HFFc6 (cell line): ENCODE results near the gene AFF2. TPM values are rescaled to one million over a fixed set of nuclear protein-coding genes. Genes with fewer than 3 reads are reported as not detected.

ENCODE experiments used
- DNase-seq: peaks from one replicate; pipeline ENCODE4 v3.0.0-alpha.2; 2018
- H3K27ac Mint-ChIP-seq: 2 replicates; pipeline ENCODE4 v1.8.0; 2020; ENCODE audit warnings: mild to moderate bottlenecking, mixed read lengths
- H3K27me3 Mint-ChIP-seq: 2 replicates; pipeline ENCODE4 v1.8.0; 2021; ENCODE audit warnings: mild to moderate bottlenecking, moderate library complexity, mixed read lengths; ENCODE audit not compliant: insufficient read depth
- H3K36me3 Mint-ChIP-seq: 2 replicates; pipeline ENCODE4 v1.8.0; 2021; ENCODE audit warnings: low read depth, mixed read lengths
- H3K4me1 Mint-ChIP-seq: 2 replicates; pipeline ENCODE4 v1.8.0; 2020; ENCODE audit warnings: low read depth, mixed read lengths
- H3K4me3 Mint-ChIP-seq: 2 replicates; pipeline ENCODE4 v1.8.0; 2020; ENCODE audit warnings: mild to moderate bottlenecking, moderate library complexity, mixed read lengths
- H3K9me3 Mint-ChIP-seq: 2 replicates; pipeline ENCODE4 v1.8.0; 2020; ENCODE audit warnings: mild to moderate bottlenecking, mixed read lengths
- total RNA-seq, 6 experiments: library from RNA; stranded (reverse); fragmentation: NEBNext Ultra II Directional; extraction: Animal tissue kit (Norgen Biotek cat#: 25700); gene quantifications; 2 replicates in 1 of 6; 3 replicates in 5 of 6; pipeline ENCODE4 v1.2.3, GENCODE V29; 2021
- TF ChIP-seq, protein P1 (sequence below): fragments of 200-600 bp; sonication (generic); IDR thresholded peaks from 2 replicates; pipeline ENCODE4 v1.5.0; 2021; ENCODE audit warnings: antibody characterized with exemption, mild to moderate bottlenecking

The AFF2 gene
- total RNA-seq, 6 experiments from 2014 or later: not detected

DNA sequence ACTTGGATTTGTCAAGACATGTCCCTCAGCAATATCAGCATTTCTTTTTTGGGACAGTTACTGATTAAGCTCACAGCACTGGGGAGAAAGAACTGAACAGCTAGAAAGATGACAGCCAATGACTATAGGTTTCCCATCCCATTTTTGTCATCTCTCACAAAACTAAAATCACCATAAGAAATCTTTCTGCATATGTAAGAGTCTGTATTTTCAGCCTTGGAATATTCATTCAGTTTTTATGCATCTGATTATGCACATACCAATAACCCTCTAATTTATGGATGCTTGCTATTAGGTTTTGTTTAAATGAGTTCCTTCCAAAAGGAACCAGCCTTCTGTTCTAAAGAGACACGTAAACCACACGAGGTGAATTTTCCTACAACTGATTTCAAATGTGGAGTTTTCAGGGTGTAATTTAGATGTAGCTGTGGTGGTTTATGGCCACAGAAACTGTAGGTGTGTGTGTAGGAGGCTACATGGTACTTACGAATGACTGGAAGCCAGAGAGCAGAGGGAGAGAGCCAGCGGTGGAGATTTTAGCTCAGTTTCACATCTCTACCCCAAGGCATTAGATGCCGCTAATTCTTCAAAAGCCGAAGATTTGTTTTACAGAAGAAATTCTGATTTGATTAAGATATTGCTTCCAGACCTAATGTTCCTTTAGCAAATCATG is 55.3 kb downstream of the AFF2 start:
- peaks cover 3% of the 10 kb centered on the region; the same call in 1 of the 2 replicates for H3K9me3 Mint-ChIP-seq
- H3K27ac Mint-ChIP-seq: no peak overlapping the region
- no peaks in the 10 kb centered on the region for H3K4me1 Mint-ChIP-seq

DNA sequence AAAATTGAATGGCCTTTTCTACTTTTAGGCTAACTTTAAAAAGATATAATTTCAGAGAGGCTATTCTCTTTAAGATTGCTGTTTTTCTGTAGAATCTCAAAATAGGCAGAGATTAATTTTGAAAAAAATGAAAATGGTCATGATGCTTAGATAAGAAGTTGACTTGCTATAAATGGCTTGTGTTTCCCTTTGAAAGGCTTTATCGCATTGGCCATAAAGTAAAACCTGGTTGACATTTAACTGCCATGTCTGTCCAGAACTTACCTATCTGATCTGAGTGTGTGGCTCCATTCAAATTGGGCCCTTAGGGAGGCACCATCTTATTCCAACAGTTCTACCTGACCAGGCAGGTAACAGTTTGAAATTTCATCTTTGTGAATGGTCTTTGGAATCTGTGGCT is 56.1 kb downstream of the AFF2 start:
- Mint-ChIP-seq H3K36me3 (no peaks in the 10 kb centered on the region), H3K27me3 (no peaks in the 10 kb centered on the region; the same call in 1 of the 2 replicates), H3K4me1 (no peaks in the 10 kb centered on the region), H3K9me3 (peaks cover 3% of the 10 kb centered on the region; the same call in 1 of the 2 replicates), H3K27ac (no peak overlapping the region), H3K4me3 (no peak overlapping the region)
- DNase-seq: no peak
- TF ChIP-seq, protein P1, sequence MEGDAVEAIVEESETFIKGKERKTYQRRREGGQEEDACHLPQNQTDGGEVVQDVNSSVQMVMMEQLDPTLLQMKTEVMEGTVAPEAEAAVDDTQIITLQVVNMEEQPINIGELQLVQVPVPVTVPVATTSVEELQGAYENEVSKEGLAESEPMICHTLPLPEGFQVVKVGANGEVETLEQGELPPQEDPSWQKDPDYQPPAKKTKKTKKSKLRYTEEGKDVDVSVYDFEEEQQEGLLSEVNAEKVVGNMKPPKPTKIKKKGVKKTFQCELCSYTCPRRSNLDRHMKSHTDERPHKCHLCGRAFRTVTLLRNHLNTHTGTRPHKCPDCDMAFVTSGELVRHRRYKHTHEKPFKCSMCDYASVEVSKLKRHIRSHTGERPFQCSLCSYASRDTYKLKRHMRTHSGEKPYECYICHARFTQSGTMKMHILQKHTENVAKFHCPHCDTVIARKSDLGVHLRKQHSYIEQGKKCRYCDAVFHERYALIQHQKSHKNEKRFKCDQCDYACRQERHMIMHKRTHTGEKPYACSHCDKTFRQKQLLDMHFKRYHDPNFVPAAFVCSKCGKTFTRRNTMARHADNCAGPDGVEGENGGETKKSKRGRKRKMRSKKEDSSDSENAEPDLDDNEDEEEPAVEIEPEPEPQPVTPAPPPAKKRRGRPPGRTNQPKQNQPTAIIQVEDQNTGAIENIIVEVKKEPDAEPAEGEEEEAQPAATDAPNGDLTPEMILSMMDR: no peak

More for the DNA sequence above, 55.3 kb downstream of the AFF2 start:
- Mint-ChIP-seq H3K36me3 (no peaks in the 10 kb centered on the region), H3K4me3 (no peak overlapping the region), H3K27me3 (no peaks in the 10 kb centered on the region; the same call in 1 of the 2 replicates)
- TF ChIP-seq, protein P1: no peak
- no peak for DNase-seq

DNA sequence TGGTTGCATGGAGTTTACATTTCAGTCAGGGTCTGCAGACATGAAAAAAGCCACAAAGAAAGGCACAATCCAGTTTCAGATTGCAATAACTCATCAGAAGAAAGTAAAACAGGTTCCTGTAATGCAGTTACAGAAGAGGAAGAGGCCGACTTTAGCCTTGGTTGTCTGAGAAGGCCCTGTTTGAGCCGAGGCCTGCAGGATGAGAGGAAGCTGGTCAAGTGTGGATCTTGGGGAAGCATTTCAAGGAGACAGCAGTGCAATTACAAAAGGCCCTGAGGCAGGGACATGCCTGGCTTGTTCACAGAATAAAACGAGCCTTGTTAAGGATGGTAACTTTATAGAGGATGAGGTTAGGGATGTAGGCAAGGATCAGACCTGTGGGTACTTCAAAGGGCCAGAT is 62.4 kb downstream of the AFF2 start:
- H3K27ac Mint-ChIP-seq: no peak overlapping the region
- no peak overlapping the region for H3K4me3 Mint-ChIP-seq
- no peaks in the 10 kb centered on the region for H3K4me1 Mint-ChIP-seq
- no peaks in the 10 kb centered on the region; the same call in 1 of the 2 replicates for H3K27me3 Mint-ChIP-seq
- no peaks in the 10 kb centered on the region for H3K36me3 Mint-ChIP-seq
- DNase-seq: no peak
- peaks cover 13% of the 10 kb centered on the region; the same call in 1 of the 2 replicates for H3K9me3 Mint-ChIP-seq
- TF ChIP-seq, protein P1: no peak

DNA sequence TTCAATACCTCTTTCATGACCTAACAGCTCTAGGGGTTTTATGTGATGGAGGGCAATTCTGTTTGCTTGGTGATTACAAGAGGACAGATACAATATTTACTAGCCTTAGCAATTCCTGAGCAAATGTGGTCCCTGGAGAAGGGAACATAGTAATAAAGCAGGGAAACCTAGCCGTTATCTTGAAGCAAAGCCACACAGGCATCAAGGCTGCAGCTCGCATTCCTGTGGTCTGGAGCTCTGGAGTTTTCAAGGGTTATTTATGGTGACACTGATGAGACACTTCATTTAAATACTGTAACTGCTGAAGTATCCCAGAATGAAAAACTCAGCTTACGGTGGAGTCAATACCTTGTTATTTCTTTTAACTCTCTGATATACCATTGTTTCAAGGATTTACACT is 66.8 kb downstream of the AFF2 start:
- H3K4me3 Mint-ChIP-seq: no peak overlapping the region
- no peaks in the 10 kb centered on the region for H3K36me3 Mint-ChIP-seq
- H3K4me1 Mint-ChIP-seq: no peaks in the 10 kb centered on the region
- H3K9me3 Mint-ChIP-seq: peaks cover 10% of the 10 kb centered on the region; the same call in 1 of the 2 replicates
- no peak overlapping the region for H3K27ac Mint-ChIP-seq
- TF ChIP-seq, protein P1: no peak
- DNase-seq: no peak
- no peaks in the 10 kb centered on the region for H3K27me3 Mint-ChIP-seq

DNA sequence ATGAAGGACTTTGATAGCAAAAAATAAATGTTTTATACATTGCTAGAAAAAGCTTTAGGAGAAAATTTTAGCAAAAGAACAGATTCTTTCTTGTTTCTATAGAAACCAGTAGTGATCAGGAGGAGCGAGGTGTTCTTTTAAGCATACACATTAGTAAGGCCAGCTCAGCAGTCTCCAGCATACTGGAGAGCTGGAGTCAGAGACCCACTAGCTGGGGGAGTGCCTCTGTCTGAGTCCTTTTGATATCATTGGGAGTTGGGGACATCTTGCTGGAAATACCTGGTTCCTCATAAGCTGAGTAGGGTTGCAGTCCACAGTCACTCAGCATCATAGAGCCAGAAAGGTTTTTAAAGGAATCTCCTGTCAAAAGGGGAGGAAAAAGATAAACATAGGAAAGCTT is 67.4 kb downstream of the AFF2 start:
- no peak overlapping the region for H3K27ac Mint-ChIP-seq

More for the DNA sequence above, 67.4 kb downstream of the AFF2 start:
- no peaks in the 10 kb centered on the region for H3K36me3 Mint-ChIP-seq
- no peaks in the 10 kb centered on the region for H3K27me3 Mint-ChIP-seq
- DNase-seq: no peak
- H3K4me3 Mint-ChIP-seq: no peak overlapping the region
- H3K4me1 Mint-ChIP-seq: no peaks in the 10 kb centered on the region
- TF ChIP-seq, protein P1: no peak
- peaks cover 10% of the 10 kb centered on the region; the same call in 1 of the 2 replicates for H3K9me3 Mint-ChIP-seq
